Nephron (organoid): Measurements from ENCODE around the gene ZNF451.

Experiments
- H3K27ac Mint-ChIP-seq, 3 experiments: 2 replicates each; pipeline ENCODE4 v1.8.0; 2020; ENCODE audit warnings: mixed read lengths in 3 of 3, mild to moderate bottlenecking in 2 of 3, moderate library complexity in 1 of 3
- H3K27me3 Mint-ChIP-seq: 2 replicates; pipeline ENCODE4 v1.8.0; 2021; ENCODE audit warnings: low read depth, mild to moderate bottlenecking, moderate library complexity, mixed read lengths
- H3K36me3 Mint-ChIP-seq: 2 replicates; pipeline ENCODE4 v1.8.0; 2020; ENCODE audit warnings: low read depth, mixed read lengths
- H3K4me1 Mint-ChIP-seq: 2 replicates; pipeline ENCODE4 v1.8.0; 2020; ENCODE audit warnings: mixed read lengths
- H3K4me3 Mint-ChIP-seq, 3 experiments: 2 replicates each; pipeline ENCODE4 v1.8.0; 2020; ENCODE audit warnings: mild to moderate bottlenecking in 3 of 3, mixed read lengths in 3 of 3, moderate library complexity in 2 of 3
- H3K9me3 Mint-ChIP-seq: 2 replicates; pipeline ENCODE4 v1.8.0; 2020; ENCODE audit warnings: mixed read lengths
- TF ChIP-seq, protein P1 (sequence below), 3 experiments: fragments of 200-600 bp; sonication (generic); IDR thresholded peaks; one replicate each; pipeline ENCODE4 v1.5.0; 2021; ENCODE audit warnings: antibody characterized with exemption in 3 of 3; ENCODE audit not compliant: unreplicated experiment in 3 of 3

Gene ZNF451

DNA sequence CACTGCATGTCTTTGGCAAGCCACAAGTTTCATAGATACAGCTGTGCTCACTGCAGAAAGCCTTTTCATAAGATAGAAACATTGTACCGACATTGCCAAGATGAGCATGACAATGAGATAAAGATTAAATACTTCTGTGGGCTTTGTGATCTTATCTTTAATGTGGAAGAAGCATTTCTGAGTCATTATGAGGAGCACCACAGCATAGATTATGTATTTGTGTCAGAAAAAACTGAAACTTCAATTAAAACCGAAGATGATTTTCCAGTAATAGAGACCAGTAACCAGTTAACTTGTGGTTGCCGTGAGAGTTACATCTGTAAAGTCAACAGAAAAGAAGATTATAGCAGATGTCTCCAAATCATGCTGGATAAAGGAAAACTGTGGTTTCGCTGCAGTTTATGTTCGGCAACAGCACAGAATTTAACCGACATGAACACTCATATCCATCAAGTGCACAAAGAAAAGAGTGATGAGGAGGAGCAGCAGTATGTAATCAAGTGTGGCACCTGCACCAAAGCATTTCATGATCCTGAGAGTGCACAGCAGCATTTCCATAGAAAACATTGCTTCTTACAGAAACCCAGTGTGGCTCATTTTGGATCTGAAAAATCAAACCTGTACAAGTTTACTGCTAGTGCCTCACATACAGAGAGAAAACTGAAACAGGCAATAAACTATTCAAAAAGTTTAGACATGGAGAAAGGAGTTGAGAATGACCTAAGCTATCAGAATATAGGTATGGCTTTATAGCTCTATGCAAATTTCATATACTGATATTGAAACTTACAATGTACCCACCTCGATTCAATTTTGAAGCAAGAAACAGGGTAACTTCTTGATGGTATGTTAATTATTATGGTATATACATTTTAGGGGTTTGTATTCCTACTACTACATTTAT, 58.2 kb downstream of the ZNF451 start:
- Mint-ChIP-seq H3K4me1 (no peaks in the 10 kb centered on the region), H3K4me3 (no peak overlapping the region), H3K36me3 (peaks cover 73% of the 10 kb centered on the region), H3K27me3 (no peaks in the 10 kb centered on the region), H3K27ac (no peak overlapping the region), H3K9me3 (no peaks in the 10 kb centered on the region)
- TF ChIP-seq, protein P1, sequence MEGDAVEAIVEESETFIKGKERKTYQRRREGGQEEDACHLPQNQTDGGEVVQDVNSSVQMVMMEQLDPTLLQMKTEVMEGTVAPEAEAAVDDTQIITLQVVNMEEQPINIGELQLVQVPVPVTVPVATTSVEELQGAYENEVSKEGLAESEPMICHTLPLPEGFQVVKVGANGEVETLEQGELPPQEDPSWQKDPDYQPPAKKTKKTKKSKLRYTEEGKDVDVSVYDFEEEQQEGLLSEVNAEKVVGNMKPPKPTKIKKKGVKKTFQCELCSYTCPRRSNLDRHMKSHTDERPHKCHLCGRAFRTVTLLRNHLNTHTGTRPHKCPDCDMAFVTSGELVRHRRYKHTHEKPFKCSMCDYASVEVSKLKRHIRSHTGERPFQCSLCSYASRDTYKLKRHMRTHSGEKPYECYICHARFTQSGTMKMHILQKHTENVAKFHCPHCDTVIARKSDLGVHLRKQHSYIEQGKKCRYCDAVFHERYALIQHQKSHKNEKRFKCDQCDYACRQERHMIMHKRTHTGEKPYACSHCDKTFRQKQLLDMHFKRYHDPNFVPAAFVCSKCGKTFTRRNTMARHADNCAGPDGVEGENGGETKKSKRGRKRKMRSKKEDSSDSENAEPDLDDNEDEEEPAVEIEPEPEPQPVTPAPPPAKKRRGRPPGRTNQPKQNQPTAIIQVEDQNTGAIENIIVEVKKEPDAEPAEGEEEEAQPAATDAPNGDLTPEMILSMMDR (IDR thresholded peaks at IDR 0.05; ENCODE audit: unreplicated experiment in 3 of 3), result no peak

DNA sequence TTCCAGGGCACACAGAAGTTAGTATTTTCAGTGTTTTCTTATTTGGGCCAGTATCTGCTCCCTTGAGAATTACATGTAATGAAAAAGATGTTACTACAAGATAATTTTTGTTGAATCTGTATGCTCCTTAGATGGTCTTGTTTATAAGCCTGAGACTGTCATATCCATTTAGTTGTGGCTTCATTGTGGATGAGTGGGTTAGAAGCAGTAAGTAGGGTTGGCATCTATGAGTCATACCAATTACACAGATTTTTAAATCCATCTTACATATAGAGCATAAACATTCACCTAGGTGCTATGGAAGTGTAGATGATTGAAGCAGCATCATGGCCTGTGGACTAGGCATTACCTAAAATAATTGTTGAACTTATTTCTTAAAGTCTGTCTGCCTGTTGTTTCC, 68.7 kb downstream of the ZNF451 start:
- no peaks in the 10 kb centered on the region for H3K4me1 Mint-ChIP-seq
- no peak overlapping the region for H3K27ac Mint-ChIP-seq
- TF ChIP-seq, protein P1 (IDR thresholded peaks at IDR 0.05; ENCODE audit: unreplicated experiment in 3 of 3), result no peak
- peaks cover 36% of the 10 kb centered on the region for H3K36me3 Mint-ChIP-seq
- no peak overlapping the region for H3K4me3 Mint-ChIP-seq
- no peaks in the 10 kb centered on the region for H3K27me3 Mint-ChIP-seq
- peaks cover 3% of the 10 kb centered on the region for H3K9me3 Mint-ChIP-seq

DNA sequence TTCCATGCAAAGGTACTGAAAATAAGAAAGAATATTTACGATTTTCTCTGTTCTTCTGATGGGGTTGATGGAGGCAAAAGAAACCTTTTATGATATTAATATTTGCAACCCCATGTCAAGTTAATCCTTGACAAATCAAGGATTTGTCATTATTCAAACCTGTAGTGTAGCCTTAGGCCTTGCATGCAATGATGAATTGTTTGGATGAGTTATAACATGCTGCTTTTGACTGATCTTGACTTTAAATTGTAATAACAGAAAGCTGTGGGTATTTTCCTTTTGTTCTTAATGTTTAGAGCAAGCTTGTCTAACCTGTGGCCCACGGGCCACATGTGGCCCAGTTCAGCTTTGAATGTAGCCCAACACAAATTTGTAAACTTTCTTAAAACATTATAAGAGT, 69.1 kb downstream of the ZNF451 start:
- H3K4me3 Mint-ChIP-seq, result no peak overlapping the region
- H3K9me3 Mint-ChIP-seq, result peaks cover 7% of the 10 kb centered on the region
- H3K27me3 Mint-ChIP-seq, result no peaks in the 10 kb centered on the region
- H3K4me1 Mint-ChIP-seq, result no peaks in the 10 kb centered on the region
- TF ChIP-seq, protein P1 (IDR thresholded peaks at IDR 0.05; ENCODE audit: unreplicated experiment in 3 of 3), result no peak
- H3K36me3 Mint-ChIP-seq, result peaks cover 38% of the 10 kb centered on the region
- no peak overlapping the region for H3K27ac Mint-ChIP-seq

DNA sequence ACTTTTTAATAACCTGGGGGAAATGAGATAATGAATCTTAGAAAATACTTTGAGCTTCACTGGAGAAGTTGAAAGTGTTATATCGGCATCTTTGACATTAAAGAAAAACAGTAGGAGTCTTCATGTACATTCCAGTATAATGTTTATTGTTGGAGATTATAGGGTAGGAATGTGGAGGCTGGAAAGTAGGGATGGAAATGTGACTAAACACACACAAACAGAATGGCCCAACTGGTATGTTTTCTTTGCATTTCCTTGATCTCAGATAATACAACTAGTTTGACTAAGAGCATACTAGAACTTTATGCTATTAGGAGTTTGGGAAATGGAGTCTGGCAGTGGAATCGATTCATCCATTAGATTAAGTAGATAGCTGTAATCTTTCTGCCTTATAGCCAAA, 72.0 kb downstream of the ZNF451 start:
- H3K27me3 Mint-ChIP-seq, result no peaks in the 10 kb centered on the region
- peak overlapping the region in 2 of 3 experiments; percentile 28 to 74 for H3K27ac Mint-ChIP-seq
- H3K36me3 Mint-ChIP-seq, result peaks cover 53% of the 10 kb centered on the region
- no peaks in the 10 kb centered on the region for H3K4me1 Mint-ChIP-seq
- TF ChIP-seq, protein P1 (IDR thresholded peaks at IDR 0.05; ENCODE audit: unreplicated experiment in 3 of 3), result no peak
- peaks cover 23% of the 10 kb centered on the region for H3K9me3 Mint-ChIP-seq
- no peak overlapping the region for H3K4me3 Mint-ChIP-seq

DNA sequence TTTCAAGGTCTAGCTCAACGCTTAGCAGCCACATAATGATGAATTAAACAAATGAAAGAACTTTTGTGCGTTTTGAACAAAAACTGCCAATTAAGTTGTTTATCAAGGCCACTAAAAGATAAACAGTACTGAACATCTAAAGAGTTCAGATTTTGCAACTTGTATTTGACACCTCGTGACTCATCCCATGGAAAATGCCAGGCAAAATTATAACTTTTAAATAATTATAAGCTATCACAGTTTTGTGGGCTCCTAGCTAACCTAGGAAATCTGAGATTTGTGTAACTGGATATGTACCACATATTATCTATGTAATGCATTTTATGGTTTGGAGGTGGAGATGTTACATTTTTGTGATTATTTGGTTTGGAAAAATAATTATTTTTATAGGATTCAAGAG, 72.5 kb downstream of the ZNF451 start:
- Mint-ChIP-seq H3K9me3 (peaks cover 23% of the 10 kb centered on the region), H3K27ac (peak overlapping the region in 1 of 3 experiments; percentile 74), H3K4me1 (no peaks in the 10 kb centered on the region), H3K36me3 (peaks cover 58% of the 10 kb centered on the region), H3K4me3 (no peak overlapping the region), H3K27me3 (no peaks in the 10 kb centered on the region)
- TF ChIP-seq, protein P1 (IDR thresholded peaks at IDR 0.05; ENCODE audit: unreplicated experiment in 3 of 3), result no peak

DNA sequence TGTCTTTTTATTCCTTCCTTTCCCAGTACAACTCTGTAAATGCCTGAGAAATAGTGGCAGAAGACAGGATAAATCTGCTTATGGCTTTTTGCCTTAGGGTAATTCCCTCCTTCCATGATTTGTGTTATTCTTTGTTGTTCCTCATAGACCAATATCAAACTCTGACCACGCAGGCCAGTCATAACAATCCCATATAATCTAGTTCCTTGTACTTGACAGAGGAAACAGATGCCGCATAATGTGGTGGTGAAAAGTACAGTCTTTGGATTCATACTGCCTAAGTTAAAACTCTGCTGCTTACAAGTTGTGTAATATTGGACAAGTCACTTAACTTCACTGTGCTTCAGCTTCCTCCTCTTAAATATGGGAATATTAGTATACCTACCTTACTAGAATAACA, 74.0 kb downstream of the ZNF451 start:
- peaks cover 58% of the 10 kb centered on the region for H3K36me3 Mint-ChIP-seq
- peaks cover 23% of the 10 kb centered on the region for H3K9me3 Mint-ChIP-seq
- no peak overlapping the region for H3K27ac Mint-ChIP-seq
- H3K4me3 Mint-ChIP-seq, result no peak overlapping the region
- H3K27me3 Mint-ChIP-seq, result no peaks in the 10 kb centered on the region
- TF ChIP-seq, protein P1 (IDR thresholded peaks at IDR 0.05; ENCODE audit: unreplicated experiment in 3 of 3), result no peak
- H3K4me1 Mint-ChIP-seq, result no peaks in the 10 kb centered on the region
